ENCODE data around the gene NOTCH3.

Gene NOTCH3

GRCh38 chr19:15200553-15201364 lies at the start of gene NOTCH3:
TSS of gene NOTCH3 (minus strand) at chr19:15200995. CDS start at chr19:15200905, 90 bp downstream.
- peak within 1 kb of the TSS; percentile 82 for H3K4me3 ChIP-seq (ENCODE audit: low read depth, low read length)
- CTCF ChIA-PET: interaction anchor here (1.0 to 2.3 kb wide), 2 partner anchors 46 to 49 kb away, joined by 3 to 9 read pairs; no protein-coding TSS in a partner anchor
- TF ChIP-seq CTCF (IDR thresholded peaks at IDR 0.05; ENCODE audit: insufficient read depth, low read length, missing control alignments): no peak
- POLR2A ChIA-PET: no interaction called here
- no peak for DNase-seq (ENCODE audit: low read depth, low spot score)

- TF ChIP-seq CTCF (IDR thresholded peaks at IDR 0.05; ENCODE audit: insufficient read depth, low read length, missing control alignments): no peak
- CTCF ChIA-PET: interaction anchor here (0.7 to 11.4 kb wide), 21 partner anchors 11 to 154 kb away, joined by 3 to 107 read pairs (median 4); partner anchors contain the start of genes EPHX3 and NOTCH3
- POLR2A ChIA-PET: interaction anchor here (0.6 to 3.3 kb wide), 6 partner anchors 53 to 168 kb away, joined by 3 to 25 read pairs (median 4); partner anchors contain the start of genes AKAP8 and AKAP8L
- H3K4me3 ChIP-seq (ENCODE audit: low read depth, low read length): peak overlapping the region; percentile 31
- no peak for DNase-seq (ENCODE audit: low read depth, low spot score)
Measured at GRCh38 chr19:15250640-15250993, 49.8 kb upstream of the NOTCH3 start.

- POLR2A ChIA-PET: interaction anchor here (0.6 to 3.3 kb wide), 8 partner anchors 53 to 169 kb away, joined by 3 to 25 read pairs (median 4); partner anchors contain the start of genes AKAP8 and AKAP8L
- CTCF ChIA-PET: interaction anchor here (0.7 to 11.4 kb wide), 22 partner anchors 11 to 187 kb away, joined by 3 to 107 read pairs (median 4); partner anchors contain the start of genes EPHX3 and NOTCH3
- H3K4me3 ChIP-seq (ENCODE audit: low read depth, low read length): peak overlapping the region; percentile 31
- DNase-seq (ENCODE audit: low read depth, low spot score): peak; percentile 86
- no peak for TF ChIP-seq CTCF (IDR thresholded peaks at IDR 0.05; ENCODE audit: insufficient read depth, low read length, missing control alignments)
Measured at GRCh38 chr19:15249972-15250639, 49.3 kb upstream of the NOTCH3 start.

GRCh38 chr19:15249528-15249874 lies 48.7 kb upstream of the NOTCH3 start:
- DNase-seq (ENCODE audit: low read depth, low spot score): no peak
- ChIA-PET CTCF (interaction anchor here (1.2 to 11.4 kb wide), 12 partner anchors 10 to 188 kb away, joined by 3 to 107 read pairs (median 6); partner anchors contain the start of gene NOTCH3), POLR2A (interaction anchor here (0.6 to 3.3 kb wide), 5 partner anchors 54 to 170 kb away, joined by 3 to 25 read pairs (median 4); partner anchors contain the start of genes AKAP8 and AKAP8L)
- no peak for TF ChIP-seq CTCF (IDR thresholded peaks at IDR 0.05; ENCODE audit: insufficient read depth, low read length, missing control alignments)
- H3K4me3 ChIP-seq (ENCODE audit: low read depth, low read length): no peak overlapping the region

GRCh38 chr19:15248648-15249527 lies 48.1 kb upstream of the NOTCH3 start:
- ChIA-PET CTCF (interaction anchor here (0.6 to 11.4 kb wide), 10 partner anchors 10 to 744 kb away, joined by 3 to 107 read pairs (median 8); partner anchors contain the start of gene NOTCH3), POLR2A (interaction anchor here (1.0 to 3.3 kb wide), 3 partner anchors 60 to 170 kb away, joined by 3 to 25 read pairs (median 9); partner anchors contain the start of genes AKAP8 and AKAP8L)
- DNase-seq (ENCODE audit: low read depth, low spot score): peak; percentile 75
- no peak for TF ChIP-seq CTCF (IDR thresholded peaks at IDR 0.05; ENCODE audit: insufficient read depth, low read length, missing control alignments)
- H3K4me3 ChIP-seq (ENCODE audit: low read depth, low read length): no peak overlapping the region
